CD14-positive monocyte (primary cell): ENCODE measurements around the gene FXYD1. TPM values are rescaled to one million over a fixed set of nuclear protein-coding genes. Genes with fewer than 3 reads are reported as not detected.

Source experiments
- DNase-seq, 3 donors: peaks; one replicate each; pipeline ENCODE4 v3.0.0-alpha.2; 2011 to 2022
- H2AFZ ChIP-seq: 2 replicates; pipeline ENCODE4 v1.6.0; 2012; ENCODE audit warnings: mild to moderate bottlenecking, low read depth, low read length, inconsistent platforms; ENCODE audit not compliant: insufficient read depth, poor library complexity, severe bottlenecking
- H3K27ac ChIP-seq, 2 donors: 1 replicate in 1 of 2; 2 replicates in 1 of 2; pipeline ENCODE4 v1.5.1; 2012 to 2013; ENCODE audit warnings: low read length in 2 of 2, control low read depth in 1 of 2, inconsistent platforms in 1 of 2, low read depth in 1 of 2, mild to moderate bottlenecking in 1 of 2
- H3K27me3 ChIP-seq, 2 donors: one replicate each; pipeline versions ENCODE4 v1.6.0 to v1.6.1; 2011 to 2013; ENCODE audit warnings: low read length in 2 of 2; ENCODE audit not compliant: control insufficient read depth in 2 of 2, insufficient read depth in 2 of 2
- H3K36me3 ChIP-seq, 2 donors: replicated peaks in 1 of 2; 1 replicate in 1 of 2; 2 replicates in 1 of 2; pipeline versions ENCODE4 v1.5.1 to v1.6.1; 2012 to 2013; ENCODE audit warnings: low read length in 2 of 2, control low read depth in 1 of 2, inconsistent platforms in 1 of 2, mild to moderate bottlenecking in 1 of 2; ENCODE audit not compliant: insufficient read depth in 2 of 2, control insufficient read depth in 1 of 2
- H3K4me1 ChIP-seq, 2 donors: 1 replicate in 1 of 2; 2 replicates in 1 of 2; pipeline versions ENCODE4 v1.5.1 to v1.6.1; 2012 to 2013; ENCODE audit warnings: low read length in 2 of 2, control low read depth in 1 of 2, inconsistent platforms in 1 of 2, mild to moderate bottlenecking in 1 of 2, moderate library complexity in 1 of 2; ENCODE audit not compliant: insufficient read depth in 2 of 2, control insufficient read depth in 1 of 2
- H3K4me2 ChIP-seq: replicated peaks from 2 replicates; pipeline ENCODE3; 2012; ENCODE audit warnings: low read length, moderate library complexity, mild to moderate bottlenecking; ENCODE audit not compliant: poor library complexity, severe bottlenecking; ENCODE audit errors: extremely low read depth
- H3K4me3 ChIP-seq, 3 experiments: fragments of 200-600 bp in 1 of 3; sonication (generic) in 1 of 3; replicated peaks in 1 of 3; 1 replicate in 2 of 3; 2 replicates in 1 of 3; pipeline ENCODE4 v1.5.1; 2011 to 2013; ENCODE audit warnings: low read length in 3 of 3, mild to moderate bottlenecking in 3 of 3, control low read depth in 2 of 3, low read depth in 2 of 3, inconsistent platforms in 1 of 3, moderate library complexity in 1 of 3
- H3K79me2 ChIP-seq: 2 replicates; pipeline ENCODE4 v1.6.0; 2012; ENCODE audit warnings: mild to moderate bottlenecking, control low read depth, inconsistent platforms, low read length, moderate library complexity; ENCODE audit not compliant: insufficient read depth
- H3K9ac ChIP-seq: 2 replicates; pipeline ENCODE4 v1.6.0; 2017; ENCODE audit warnings: low read length, mild to moderate bottlenecking; ENCODE audit not compliant: insufficient read depth, poor library complexity, severe bottlenecking
- H3K9me3 ChIP-seq, 2 donors: replicated peaks in 1 of 2; 1 replicate in 1 of 2; 2 replicates in 1 of 2; pipeline versions ENCODE4 v1.5.1 to v1.6.1; 2012 to 2013; ENCODE audit warnings: low read length in 2 of 2, control low read depth in 1 of 2; ENCODE audit not compliant: control insufficient read depth in 1 of 2, insufficient read depth in 1 of 2
- H4K20me1 ChIP-seq: 2 replicates; pipeline ENCODE4 v1.6.0; 2012; ENCODE audit warnings: mild to moderate bottlenecking, low read length, control low read depth, moderate library complexity; ENCODE audit not compliant: insufficient read depth
- H3K27ac Mint-ChIP-seq, 7 donors: one replicate each; pipeline ENCODE4 v1.8.0; 2020; ENCODE audit warnings: mild to moderate bottlenecking in 7 of 7, mixed read lengths in 7 of 7, moderate library complexity in 6 of 7, inconsistent platforms in 2 of 7
- H3K27me3 Mint-ChIP-seq, 3 donors: one replicate each; pipeline ENCODE4 v1.8.0; 2021 to 2022; ENCODE audit warnings: low read depth in 3 of 3, mild to moderate bottlenecking in 3 of 3, mixed read lengths in 3 of 3, moderate library complexity in 3 of 3, inconsistent platforms in 1 of 3
- H3K36me3 Mint-ChIP-seq, 2 donors: one replicate each; pipeline ENCODE4 v1.8.0; 2020; ENCODE audit warnings: mixed read lengths in 2 of 2, inconsistent platforms in 1 of 2, mild to moderate bottlenecking in 1 of 2
- H3K4me1 Mint-ChIP-seq: one replicate; pipeline ENCODE4 v1.8.0; 2020; ENCODE audit warnings: mild to moderate bottlenecking, mixed read lengths
- H3K4me3 Mint-ChIP-seq, 2 donors: one replicate each; pipeline ENCODE4 v1.8.0; 2020; ENCODE audit warnings: mild to moderate bottlenecking in 2 of 2, mixed read lengths in 2 of 2, moderate library complexity in 1 of 2
- H3K9me3 Mint-ChIP-seq, 7 donors: one replicate each; pipeline ENCODE4 v1.8.0; 2020 to 2022; ENCODE audit warnings: mixed read lengths in 7 of 7, mild to moderate bottlenecking in 6 of 7, moderate library complexity in 6 of 7, inconsistent platforms in 2 of 7
- CTCF ChIP-seq: fragments of 200-600 bp; IDR thresholded peaks from one replicate; pipeline ENCODE4 v1.8.0; 2022; ENCODE audit warnings: antibody characterized with exemption, mild to moderate bottlenecking
- WGBS: methylation state at CpG from one replicate; pipeline ENCODE4 v1.1.5; 2013; ENCODE audit warnings: missing lambda C conversion rate; ENCODE audit not compliant: insufficient coverage; 5-methylcytosine and 5-hydroxymethylcytosine counted together
- intact Hi-C, 2 donors: fragments of 100-400 bp; cut with micrococcal nuclease; formaldehyde crosslinking; loops; one replicate each; pipeline versions ENCODE4 v1.15.0 to v1.15.1; 2023
- polyA plus RNA-seq, 3 donors: library from polyadenylated mRNA; depleted of rRNA in 1 of 3; unstranded in 2 of 3; stranded (reverse) in 1 of 3; fragments of 300-500 nt in 2 of 3; fragments of >200 nt in 1 of 3; fragmentation: Illumina TruSeq in 2 of 3; gene quantifications; 1 replicate in 2 of 3; 2 replicates in 1 of 3; pipeline ENCODE4 v1.2.3, GENCODE V29; 2012 to 2021

The FXYD1 gene
- polyA plus RNA-seq, 3 donors = 0.25 to 0.74 TPM; not detected in 1

GRCh38 chr19:35120898-35121297 lies 17.7 kb upstream of the FXYD1 start:
- H3K4me3 Mint-ChIP-seq = no peak overlapping the region
- Histone ChIP-seq H3K4me3 (no peak overlapping the region), H3K4me1 (peaks cover 32 to 40% of the 10 kb centered on the region in 2 donors), H3K36me3 (no peaks in the 10 kb centered on the region), H3K27me3 (no peaks in the 10 kb centered on the region), H2AFZ (no peak overlapping the region), H3K4me2 (no peak overlapping the region), H4K20me1 (no peaks in the 10 kb centered on the region), H3K27ac (no peak overlapping the region), H3K79me2 (no peaks in the 10 kb centered on the region), H3K9me3 (no peaks in the 10 kb centered on the region), H3K9ac (no peak overlapping the region)
- H3K27ac Mint-ChIP-seq = peak overlapping the region in 3 of 7 donors; percentile 11 to 72 (median 64)
- H3K4me1 Mint-ChIP-seq = peaks cover 42% of the 10 kb centered on the region
- intact Hi-C loops = no loop called here
- DNase-seq = peak in 1 of 3 donors; percentile 34
- H3K36me3 Mint-ChIP-seq = no peaks in the 10 kb centered on the region
- H3K27me3 Mint-ChIP-seq = peaks cover 9 to 23% (median 16%) of the 10 kb centered on the region in 3 donors
- peaks cover 0 to 2% (median 0%) of the 10 kb centered on the region in 7 donors for H3K9me3 Mint-ChIP-seq
- 82% methylated on average over 3 of the region's 7 CpGs for WGBS
- TF ChIP-seq CTCF = no peak

- no peak for DNase-seq
- Histone ChIP-seq H3K4me3 (no peak overlapping the region), H3K27ac (no peak overlapping the region), H3K79me2 (no peaks in the 10 kb centered on the region), H3K4me1 (peaks cover 32 to 40% of the 10 kb centered on the region in 2 donors), H3K9ac (no peak overlapping the region), H2AFZ (no peak overlapping the region), H3K9me3 (no peaks in the 10 kb centered on the region), H4K20me1 (no peaks in the 10 kb centered on the region), H3K36me3 (no peaks in the 10 kb centered on the region), H3K27me3 (no peaks in the 10 kb centered on the region), H3K4me2 (no peak overlapping the region)
- no peak overlapping the region for H3K4me3 Mint-ChIP-seq
- H3K9me3 Mint-ChIP-seq = peaks cover 0 to 2% (median 0%) of the 10 kb centered on the region in 7 donors
- H3K36me3 Mint-ChIP-seq = no peaks in the 10 kb centered on the region
- 96% methylated on average over 8 of the region's 19 CpGs for WGBS
- peaks cover 42% of the 10 kb centered on the region for H3K4me1 Mint-ChIP-seq
- intact Hi-C loops = no loop called here
- TF ChIP-seq CTCF = no peak
- peaks cover 5 to 22% (median 9%) of the 10 kb centered on the region in 3 donors for H3K27me3 Mint-ChIP-seq
- H3K27ac Mint-ChIP-seq = peak overlapping the region in 1 of 7 donors; percentile 10
Measured at GRCh38 chr19:35122687-35123551, 15.7 kb upstream of the FXYD1 start.
